Activated naive CD4-positive, alpha-beta T cell treated with anti-CD3 and anti-CD28 coated beads, Interleukin-2, amount 50 U/mL, for 72 hours (primary cell): ENCODE data around the gene UNC13C. TPM values are rescaled to one million over a fixed set of nuclear protein-coding genes. Genes with fewer than 3 reads are reported as not detected.
A peak's percentile ranks its signal among the peaks of the same experiment; 100 is the strongest.

Experiments
- ATAC-seq, 2 donors: fragments of 150-1000 bp; cut with Tn5 transposase; 2 replicates each; pipeline ENCODE4 v1.10.0; 2021; ENCODE audit warnings: mild to moderate bottlenecking in 2 of 2, moderate library complexity in 2 of 2
- DNase-seq, 2 donors: peaks; one replicate each; pipeline ENCODE4 v3.0.0; 2021 to 2022; ENCODE audit warnings: low spot score in 2 of 2
- H3K27ac Mint-ChIP-seq, 2 donors: one replicate each; pipeline ENCODE4 v1.8.0; 2022; ENCODE audit warnings: mild to moderate bottlenecking in 2 of 2, mixed read lengths in 2 of 2
- H3K36me3 Mint-ChIP-seq, 2 donors: one replicate each; pipeline ENCODE4 v1.8.0; 2022; ENCODE audit warnings: mixed read lengths in 2 of 2
- H3K9me3 Mint-ChIP-seq, 2 donors: one replicate each; pipeline ENCODE4 v1.8.0; 2022; ENCODE audit warnings: mixed read lengths in 2 of 2
- total RNA-seq, 2 donors: library from RNA; stranded (reverse); gene quantifications; one replicate each; pipeline ENCODE4 v1.2.3, GENCODE V29; 2022

UNC13C gene
- total RNA-seq, 2 donors from 2014 or later: not detected

GRCh38 chr15:54305138-54305537 is 326.9 kb downstream of the UNC13C start:
- DNase-seq: no peak
- no peak for ATAC-seq
- Mint-ChIP-seq H3K36me3 (no peaks in the 10 kb centered on the region), H3K27ac (no peak overlapping the region), H3K9me3 (peaks cover 0 to 3% of the 10 kb centered on the region in 2 donors)

DNA sequence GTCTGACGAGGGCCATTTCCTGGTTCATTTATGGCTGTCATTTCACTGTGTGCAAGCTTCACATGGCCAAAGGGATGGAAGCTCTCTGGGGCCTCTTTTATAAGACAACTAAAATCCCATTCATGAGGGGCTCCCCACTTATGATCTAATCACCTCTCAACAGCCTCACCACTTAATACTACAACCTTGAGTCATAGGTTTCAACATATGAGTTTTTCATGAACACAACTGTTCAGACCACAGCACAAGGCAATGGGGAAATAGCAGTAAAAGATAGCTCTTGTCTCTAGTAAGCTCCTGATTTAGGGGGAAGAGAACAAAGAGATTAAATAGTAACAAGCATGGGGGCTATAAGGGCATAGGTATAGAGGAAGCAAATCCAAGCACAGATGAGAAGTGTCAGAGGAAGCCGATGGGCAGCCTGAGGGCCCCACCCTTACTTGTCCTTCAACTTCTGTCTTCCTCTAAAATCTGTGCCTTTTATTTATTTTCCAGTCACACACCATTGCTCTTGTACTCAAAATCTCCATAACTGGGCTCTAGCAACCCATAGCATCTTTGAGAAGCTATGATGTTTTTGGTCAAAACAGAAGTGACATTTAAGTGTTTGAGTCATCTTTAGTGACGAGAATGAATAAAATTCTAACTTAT is 329.1 kb downstream of the UNC13C start:
- ATAC-seq (peak in 1 of 2 donors; percentile 35), DNase-seq (no peak)
- H3K36me3 Mint-ChIP-seq: no peaks in the 10 kb centered on the region
- no peaks in the 10 kb centered on the region for H3K9me3 Mint-ChIP-seq
- H3K27ac Mint-ChIP-seq: no peak overlapping the region

DNA sequence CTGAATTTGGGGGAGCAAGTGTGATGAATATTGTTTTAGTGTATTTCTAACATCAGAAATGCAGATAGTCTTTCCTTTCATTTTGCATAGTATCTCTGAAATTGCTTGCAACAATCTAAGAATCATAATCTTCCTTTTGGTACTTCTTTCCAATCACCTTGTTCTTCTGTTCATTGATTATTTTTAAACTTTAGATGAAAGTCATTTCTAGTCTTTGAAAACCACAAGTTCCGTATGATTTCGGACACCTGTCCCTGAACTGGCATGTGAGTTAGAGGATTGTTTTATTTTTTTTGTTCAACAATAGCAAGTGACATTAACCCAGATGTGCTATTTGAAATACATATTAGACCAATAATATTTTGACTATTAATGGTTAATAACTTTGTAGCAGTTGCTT is 329.7 kb downstream of the UNC13C start:
- no peak for ATAC-seq
- H3K27ac Mint-ChIP-seq: no peak overlapping the region
- H3K9me3 Mint-ChIP-seq: no peaks in the 10 kb centered on the region

GRCh38 chr15:54312528-54312927 is 334.3 kb downstream of the UNC13C start:
- ATAC-seq (no peak), DNase-seq (no peak)
- Mint-ChIP-seq H3K9me3 (peaks cover 4 to 9% of the 10 kb centered on the region in 2 donors), H3K36me3 (no peaks in the 10 kb centered on the region), H3K27ac (no peak overlapping the region)

More for the DNA sequence above, 329.7 kb downstream of the UNC13C start:
- DNase-seq: no peak
- H3K36me3 Mint-ChIP-seq: no peaks in the 10 kb centered on the region

GRCh38 chr15:54321426-54321825 is 343.2 kb downstream of the UNC13C start:
- no peak for DNase-seq
- Mint-ChIP-seq H3K9me3 (peaks cover 2 to 7% of the 10 kb centered on the region in 2 donors), H3K36me3 (no peaks in the 10 kb centered on the region), H3K27ac (no peak overlapping the region)
- no peak for ATAC-seq

DNA sequence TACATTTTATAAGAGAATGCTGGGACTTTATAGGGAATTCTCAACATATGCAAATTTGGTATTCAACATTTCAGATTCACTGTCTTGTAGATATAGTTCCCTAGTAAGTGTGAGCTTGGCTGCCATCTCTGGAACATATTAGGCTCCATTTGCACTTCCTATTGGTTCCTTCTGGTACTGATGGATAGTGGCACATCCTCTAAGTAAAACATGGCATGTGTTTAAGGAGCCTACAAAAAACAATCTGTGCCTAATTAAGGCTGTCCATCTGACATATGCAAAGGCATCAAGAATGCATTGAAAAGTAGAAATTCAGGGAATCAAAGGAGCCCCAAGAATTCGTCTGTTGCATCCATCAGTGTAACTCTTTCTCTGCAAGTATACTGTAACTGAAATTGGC is 344.1 kb downstream of the UNC13C start:
- no peak overlapping the region for H3K27ac Mint-ChIP-seq

GRCh38 chr15:54345301-54345700 is 367.1 kb downstream of the UNC13C start:
- ATAC-seq (no peak), DNase-seq (no peak)
- no peaks in the 10 kb centered on the region for H3K36me3 Mint-ChIP-seq
- H3K9me3 Mint-ChIP-seq: peaks cover 6% of the 10 kb centered on the region in 2 donors
- no peak overlapping the region for H3K27ac Mint-ChIP-seq

More for the DNA sequence above, 344.1 kb downstream of the UNC13C start:
- Mint-ChIP-seq H3K36me3 (no peaks in the 10 kb centered on the region), H3K9me3 (peaks cover 3 to 5% of the 10 kb centered on the region in 2 donors)
- DNase-seq: no peak
- ATAC-seq: no peak

- Mint-ChIP-seq H3K27ac (no peak overlapping the region), H3K9me3 (peaks cover 6% of the 10 kb centered on the region in 2 donors), H3K36me3 (no peaks in the 10 kb centered on the region)
- no peak for DNase-seq
- no peak for ATAC-seq
Observed at GRCh38 chr15:54345827-54346226, 367.6 kb downstream of the UNC13C start.

- H3K36me3 Mint-ChIP-seq: no peaks in the 10 kb centered on the region
- no peak overlapping the region for H3K27ac Mint-ChIP-seq
- ATAC-seq: peak in 1 of 2 donors; percentile 34
- DNase-seq: no peak
- peaks cover 6% of the 10 kb centered on the region in 2 donors for H3K9me3 Mint-ChIP-seq
Observed at GRCh38 chr15:54347082-54347827, 369.0 kb downstream of the UNC13C start.

GRCh38 chr15:54353726-54354125 is 375.5 kb downstream of the UNC13C start:
- no peaks in the 10 kb centered on the region for H3K36me3 Mint-ChIP-seq
- no peak for ATAC-seq
- peaks cover 1 to 2% of the 10 kb centered on the region in 2 donors for H3K9me3 Mint-ChIP-seq
- H3K27ac Mint-ChIP-seq: no peak overlapping the region
- DNase-seq: no peak

DNA sequence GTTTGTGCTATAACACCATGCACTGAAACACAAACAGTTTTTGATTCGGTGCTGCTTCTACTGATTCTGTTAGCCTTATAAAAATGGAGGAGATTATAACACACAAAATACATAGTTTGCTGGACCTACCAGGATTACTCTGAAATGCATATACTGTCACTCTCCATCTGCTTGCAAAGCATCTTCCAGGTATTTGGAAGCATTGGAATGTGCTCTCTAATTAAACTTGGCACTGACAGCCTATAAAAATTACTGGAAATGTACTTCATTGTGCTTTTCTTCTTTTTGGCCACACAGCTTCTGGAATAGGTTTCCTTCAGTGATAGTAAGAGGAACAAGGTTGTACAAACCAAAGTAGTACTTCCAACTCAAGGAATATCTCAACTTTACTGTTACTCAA is 376.1 kb downstream of the UNC13C start:
- Mint-ChIP-seq H3K9me3 (peaks cover 6% of the 10 kb centered on the region in 2 donors), H3K27ac (no peak overlapping the region), H3K36me3 (no peaks in the 10 kb centered on the region)
- no peak for DNase-seq
- no peak for ATAC-seq

GRCh38 chr15:54364961-54365360 is 386.7 kb downstream of the UNC13C start:
- Mint-ChIP-seq H3K27ac (no peak overlapping the region), H3K36me3 (peaks cover 0 to 13% of the 10 kb centered on the region in 2 donors), H3K9me3 (peaks cover 14 to 26% of the 10 kb centered on the region in 2 donors)
- DNase-seq (no peak), ATAC-seq (no peak)

DNA sequence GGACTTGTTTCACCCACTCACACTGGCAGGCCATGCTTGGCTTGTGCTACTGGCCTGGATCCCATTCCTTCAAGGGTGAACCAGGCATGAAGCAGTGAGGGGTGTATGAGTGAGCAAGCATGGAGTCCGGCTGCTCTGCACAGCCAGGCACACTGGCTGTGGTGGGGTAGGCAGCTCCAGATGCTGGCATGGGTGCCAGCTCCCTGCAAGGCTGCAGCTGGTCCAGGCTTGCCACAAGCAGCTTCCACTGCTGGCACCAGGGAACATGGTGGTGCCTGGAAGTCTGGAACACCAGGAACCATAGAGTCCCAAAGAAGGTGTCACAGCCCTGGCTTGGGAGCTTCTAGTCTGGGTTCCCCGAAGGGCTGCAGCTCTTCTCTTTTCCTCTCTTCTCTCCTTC is 395.1 kb downstream of the UNC13C start:
- ATAC-seq (no peak), DNase-seq (no peak)
- Mint-ChIP-seq H3K9me3 (peaks cover 0 to 3% of the 10 kb centered on the region in 2 donors), H3K36me3 (no peaks in the 10 kb centered on the region), H3K27ac (no peak overlapping the region)

- H3K36me3 Mint-ChIP-seq: no peaks in the 10 kb centered on the region
- H3K9me3 Mint-ChIP-seq: peaks cover 0 to 3% of the 10 kb centered on the region in 2 donors
- no peak overlapping the region for H3K27ac Mint-ChIP-seq
- DNase-seq (no peak), ATAC-seq (no peak)
Observed at GRCh38 chr15:54374184-54374952, 396.1 kb downstream of the UNC13C start.

DNA sequence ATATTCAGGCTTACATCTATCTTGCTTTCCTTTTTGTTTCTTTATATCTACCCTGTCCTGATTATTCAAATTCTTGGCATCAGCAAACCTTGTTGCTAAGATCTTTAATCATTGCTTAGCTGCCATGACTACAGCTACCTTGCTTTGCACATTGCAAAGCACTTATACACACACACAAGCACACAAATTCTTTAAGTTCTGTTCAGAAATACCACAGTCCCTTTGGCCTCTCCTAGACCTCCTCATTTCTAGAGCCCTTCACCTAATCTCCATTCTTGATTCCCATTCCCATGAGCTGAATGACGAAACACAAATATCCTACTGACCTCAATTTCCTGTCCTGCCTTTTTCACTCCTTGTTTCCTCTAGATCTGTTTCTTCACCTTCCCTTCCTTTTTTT is 409.6 kb downstream of the UNC13C start:
- Mint-ChIP-seq H3K9me3 (no peaks in the 10 kb centered on the region), H3K36me3 (no peaks in the 10 kb centered on the region), H3K27ac (peak overlapping the region in 1 of 2 donors; percentile 8)
- DNase-seq: no peak
- no peak for ATAC-seq

DNA sequence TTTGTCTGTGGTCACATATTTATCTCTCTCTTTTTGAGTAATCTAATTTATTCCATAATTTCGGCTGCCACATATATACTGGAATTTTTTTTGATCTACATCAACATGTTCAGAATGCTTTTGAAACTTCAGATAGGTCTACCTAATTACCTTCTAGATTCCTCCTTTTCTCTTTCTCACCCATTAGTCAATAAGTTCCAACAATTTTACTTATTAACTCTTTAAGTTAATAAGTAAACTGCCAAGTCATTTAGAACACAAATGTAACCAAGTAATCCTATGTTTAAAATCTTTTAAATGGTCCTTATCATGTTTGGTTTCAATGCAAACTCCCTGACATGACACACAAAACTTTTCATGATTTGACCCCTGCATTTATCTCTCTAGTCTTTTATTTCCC is 410.5 kb downstream of the UNC13C start:
- ATAC-seq (no peak), DNase-seq (no peak)
- Mint-ChIP-seq H3K27ac (no peak overlapping the region), H3K36me3 (no peaks in the 10 kb centered on the region), H3K9me3 (no peaks in the 10 kb centered on the region)

DNA sequence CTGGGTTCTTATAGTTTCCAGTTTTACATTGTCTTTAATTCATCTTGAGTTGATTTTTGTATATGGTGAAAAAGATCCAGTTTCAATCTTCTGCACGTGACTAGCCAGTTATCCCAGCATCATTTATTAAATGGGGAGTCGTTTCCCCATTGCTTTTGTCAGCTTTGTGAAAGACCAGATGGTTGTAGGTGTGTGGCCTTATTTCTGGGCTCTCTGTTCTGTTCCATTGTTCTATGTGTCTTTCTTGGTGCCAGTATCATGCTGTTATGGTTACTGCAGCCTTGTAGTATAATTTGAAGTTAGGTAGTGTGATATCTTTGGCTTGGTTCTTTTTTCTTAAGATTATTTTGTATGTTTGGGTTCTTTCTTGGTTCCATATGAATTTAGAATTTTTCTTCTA is 432.2 kb downstream of the UNC13C start:
- H3K36me3 Mint-ChIP-seq: no peaks in the 10 kb centered on the region
- DNase-seq: no peak
- H3K27ac Mint-ChIP-seq: no peak overlapping the region
- ATAC-seq: no peak
- H3K9me3 Mint-ChIP-seq: no peaks in the 10 kb centered on the region
